NCI-H2227 (cell line): Measurements from ENCODE around the gene OR10G2.
"Not testable (repeated sequence)": the region's sequence is repeated elsewhere in the genome, so short reads cannot be mapped to it uniquely, and the experiment has no call there.

Source experiments
- DNase-seq: peaks from one replicate; lab custom pipeline; 2025; ENCODE audit not compliant: unreplicated experiment; lab: John Stamatoyannopoulos, UW

The OR10G2 gene

GRCh38 chr14:21634840-21635239 lies at the start of gene OR10G2:
TSS of gene OR10G2 (minus strand) at chr14:21634940. CDS start at chr14:21634842, 98 bp downstream.
- DNase-seq, result no peak

- no peak for DNase-seq
Observed at GRCh38 chr14:21680072-21680471, 45.3 kb upstream of the OR10G2 start.

GRCh38 chr14:21675566-21675965 lies 40.8 kb upstream of the OR10G2 start:
- DNase-seq, result no peak

- no peak for DNase-seq
Observed at GRCh38 chr14:21673718-21674117, 39.0 kb upstream of the OR10G2 start, which contains the start of gene OR4E1. TSS of gene OR4E1 (minus strand) at chr14:21673818. CDS start at chr14:21670935, 2,883 bp downstream.

GRCh38 chr14:21672116-21672515 lies 37.4 kb upstream of the OR10G2 start:
- DNase-seq, result no peak

GRCh38 chr14:21671371-21671770 lies 36.6 kb upstream of the OR10G2 start:
- DNase-seq, result no peak

GRCh38 chr14:21669284-21669683 lies 34.5 kb upstream of the OR10G2 start:
- no peak for DNase-seq

- no peak for DNase-seq
Observed at GRCh38 chr14:21668377-21668776, 33.6 kb upstream of the OR10G2 start.

- no peak for DNase-seq
Observed at GRCh38 chr14:21656980-21657379, 22.2 kb upstream of the OR10G2 start.

- DNase-seq, result no peak
Observed at GRCh38 chr14:21654215-21654614, 19.5 kb upstream of the OR10G2 start.

GRCh38 chr14:21653331-21653885 lies 18.7 kb upstream of the OR10G2 start, which contains the start of gene OR4E2:
TSS of gene OR4E2 (plus strand) at chr14:21653835. CDS start at chr14:21665083, 11,248 bp downstream.
- DNase-seq, result no peak

- no peak for DNase-seq
Observed at GRCh38 chr14:21652209-21652808, 17.6 kb upstream of the OR10G2 start.

GRCh38 chr14:21647380-21647779 lies 12.6 kb upstream of the OR10G2 start:
- DNase-seq, result no peak

GRCh38 chr14:21643407-21643806 lies 8.7 kb upstream of the OR10G2 start:
- no peak for DNase-seq

GRCh38 chr14:21642683-21643082 lies 7.9 kb upstream of the OR10G2 start:
- no peak for DNase-seq

- DNase-seq, result no peak
Observed at GRCh38 chr14:21631084-21631483, 3.7 kb downstream of the OR10G2 start.

GRCh38 chr14:21630503-21630902 lies 4.2 kb downstream of the OR10G2 start:
- not testable (repeated sequence) for DNase-seq

GRCh38 chr14:21626491-21627230 lies 8.1 kb downstream of the OR10G2 start:
- DNase-seq, result no peak

GRCh38 chr14:21617614-21618013 lies 17.1 kb downstream of the OR10G2 start:
- no peak for DNase-seq

GRCh38 chr14:21614240-21614639 lies 20.5 kb downstream of the OR10G2 start:
- no peak for DNase-seq

- no peak for DNase-seq
Observed at GRCh38 chr14:21612324-21612723, 22.4 kb downstream of the OR10G2 start.

- not testable (repeated sequence) for DNase-seq
Observed at GRCh38 chr14:21602181-21602580, 32.6 kb downstream of the OR10G2 start.
